ENCODE measurements around the gene NEIL3. TPM values are rescaled to one million over a fixed set of nuclear protein-coding genes. Genes with fewer than 3 reads are reported as not detected.

NEIL3 gene
- total RNA-seq, 4 donors from 2014 or later: 0.59 TPM; not detected in 3

GRCh38 chr4:177410566-177410965 lies 100.9 kb downstream of the NEIL3 start:
- intact Hi-C loops (cut with DNase I): no loop called here
- H3K36me3 ChIP-seq: no peaks in the 10 kb centered on the region
- no peak for DNase-seq
- no peak overlapping the region for H3K27ac ChIP-seq
- TF ChIP-seq POLR2A (IDR thresholded peaks at IDR 0.05): no peak
- no peak for TF ChIP-seq CTCF (IDR thresholded peaks at IDR 0.05)
- H3K27me3 ChIP-seq: no peaks in the 10 kb centered on the region
- H3K9me3 ChIP-seq: no peaks in the 10 kb centered on the region
- no peak overlapping the region for H3K4me3 ChIP-seq (replicated peaks in 1 of 3)
- H3K4me1 ChIP-seq: no peaks in the 10 kb centered on the region

GRCh38 chr4:177411996-177412395 lies 102.3 kb downstream of the NEIL3 start:
- H3K27me3 ChIP-seq: no peaks in the 10 kb centered on the region
- no peak overlapping the region for H3K4me3 ChIP-seq (replicated peaks in 1 of 3)
- H3K9me3 ChIP-seq: no peaks in the 10 kb centered on the region
- TF ChIP-seq POLR2A (IDR thresholded peaks at IDR 0.05): no peak
- TF ChIP-seq CTCF (IDR thresholded peaks at IDR 0.05): no peak
- no peak for DNase-seq
- intact Hi-C loops (cut with DNase I): no loop called here
- H3K4me1 ChIP-seq: no peaks in the 10 kb centered on the region
- 75 to 94% methylated on average over 5 of the region's 5 CpGs for WGBS, 2 donors
- no peak overlapping the region for H3K27ac ChIP-seq
- H3K36me3 ChIP-seq: no peaks in the 10 kb centered on the region

Other genes starting within 250 kb of the NEIL3 start
- gene AGA, start 132.6 kb downstream of the NEIL3 start, total RNA-seq: 10 to 100 TPM; 42.2 to 82.8 (median 50.4) TPM